Measurements from ENCODE around the gene UBXN6. TPM values are rescaled to one million over a fixed set of nuclear protein-coding genes. Genes with fewer than 3 reads are reported as not detected.

UBXN6 gene
- total RNA-seq, 2 experiments from 2014 or later: 36.2 to 44.6 TPM

DNA sequence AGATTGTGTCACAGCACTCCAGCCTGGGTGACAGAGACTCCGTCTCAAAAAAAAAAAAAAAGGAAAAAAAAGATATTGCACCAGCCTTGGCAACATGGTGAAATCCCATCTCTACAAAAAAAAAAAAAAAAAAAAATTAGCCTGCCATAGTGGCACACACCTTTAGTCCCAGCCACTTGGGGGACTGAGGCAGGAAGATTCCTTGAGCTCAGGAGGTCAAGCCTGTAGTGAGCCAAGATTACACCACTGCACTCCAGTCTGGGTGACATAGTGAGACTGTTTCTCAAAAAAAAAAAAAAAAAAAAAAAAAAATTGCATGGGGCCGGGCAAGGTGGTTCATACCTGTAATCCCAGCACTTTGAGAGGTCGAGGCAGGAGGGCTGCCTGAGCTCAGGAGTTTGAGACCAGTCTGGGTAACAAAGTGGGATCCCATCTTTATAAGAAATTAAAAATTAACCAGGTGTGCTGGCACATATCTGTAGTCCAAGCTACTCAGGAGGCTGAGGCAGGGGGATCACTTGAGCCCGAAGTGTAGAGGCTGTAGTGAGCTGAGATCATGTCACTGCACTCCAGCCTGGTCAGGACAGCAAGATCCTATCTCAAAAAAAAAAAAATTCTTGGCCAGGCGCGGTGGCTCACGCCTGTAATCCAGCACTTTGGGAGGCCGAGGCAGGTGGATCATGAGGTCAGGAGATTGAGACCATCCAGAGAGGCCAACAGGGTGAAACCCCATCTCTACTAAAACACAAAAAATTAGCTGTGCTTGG is 7.4 kb upstream of the UBXN6 start:
- no peak for DNase-seq
- Mint-ChIP-seq H3K9me3 (no peaks in the 10 kb centered on the region), H3K27ac (no peak overlapping the region), H3K27me3 (no peaks in the 10 kb centered on the region), H3K4me1 (no peaks in the 10 kb centered on the region), H3K4me3 (no peak overlapping the region), H3K36me3 (ENCODE audit: low read depth) (no peaks in the 10 kb centered on the region)
- ChIA-PET POLR2A (no interaction called here), CTCF (interaction anchor here (0.6 to 0.7 kb wide), 2 partner anchors 16 to 21 kb away, joined by 3 read pairs; no protein-coding TSS in a partner anchor)

DNA sequence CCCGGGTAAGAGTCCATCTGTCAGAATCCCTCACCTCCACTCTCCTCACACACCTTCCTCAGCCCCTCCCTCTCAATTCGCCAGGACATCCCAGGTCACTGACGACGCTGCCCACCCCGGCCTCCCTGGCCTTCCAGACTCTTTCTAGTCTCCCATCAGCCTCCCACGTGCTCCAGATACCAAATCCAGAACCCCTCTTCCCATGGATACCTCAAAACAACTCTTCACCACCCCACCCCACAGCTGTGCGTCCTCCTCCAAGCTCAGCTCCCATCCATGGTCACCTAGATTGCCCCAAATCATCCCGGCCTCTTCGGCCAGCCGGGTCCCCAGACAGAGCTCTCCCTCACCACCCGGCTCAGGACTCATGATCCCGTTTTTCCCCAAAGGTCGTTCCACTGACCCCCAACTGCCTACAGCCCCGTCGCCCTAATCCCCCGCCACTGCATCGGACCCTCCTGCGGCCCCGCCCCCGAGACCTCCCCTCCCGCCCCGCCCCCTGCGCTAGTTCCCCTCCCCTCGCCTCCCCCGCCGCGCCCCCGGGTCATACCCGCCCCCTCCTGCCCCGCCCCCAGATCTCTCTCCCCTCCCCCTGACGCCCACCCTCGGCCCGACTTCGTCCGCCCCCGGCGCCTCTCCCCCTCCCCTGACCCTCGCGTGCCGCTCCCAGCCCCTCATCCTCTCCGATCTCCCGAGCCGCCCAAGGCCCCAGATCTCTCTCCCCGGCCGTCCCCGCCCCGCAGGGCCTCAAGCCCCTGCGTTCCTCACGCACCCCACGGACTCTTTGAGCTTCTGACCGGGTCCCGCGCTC is 546 bp downstream of the UBXN6 start:
- POLR2A ChIA-PET: no interaction called here

GRCh38 chr19:4456476-4456842 is 1.1 kb downstream of the UBXN6 start:
- Mint-ChIP-seq H3K36me3 (ENCODE audit: low read depth) (no peaks in the 10 kb centered on the region), H3K27ac (peak overlapping the region; percentile 92), H3K27me3 (no peaks in the 10 kb centered on the region), H3K4me1 (peaks cover 15% of the 10 kb centered on the region), H3K9me3 (no peaks in the 10 kb centered on the region), H3K4me3 (peak overlapping the region; percentile 90)
- POLR2A ChIA-PET: no interaction called here
- DNase-seq: no peak
- CTCF ChIA-PET: interaction anchor here (1.0 kb wide), 1 partner anchor 14 kb away, joined by 3 read pairs; no protein-coding TSS in a partner anchor

More for the DNA sequence above, 546 bp downstream of the UBXN6 start:
- DNase-seq: peak; percentile 54
- CTCF ChIA-PET: interaction anchor here (1.0 kb wide), 1 partner anchor 14 kb away, joined by 3 read pairs; no protein-coding TSS in a partner anchor
- no peaks in the 10 kb centered on the region for H3K36me3 Mint-ChIP-seq (ENCODE audit: low read depth)
- H3K4me3 Mint-ChIP-seq: peak overlapping the region; percentile 90
- peak overlapping the region; percentile 92 for H3K27ac Mint-ChIP-seq
- no peaks in the 10 kb centered on the region for H3K9me3 Mint-ChIP-seq
- no peaks in the 10 kb centered on the region for H3K27me3 Mint-ChIP-seq
- H3K4me1 Mint-ChIP-seq: peaks cover 15% of the 10 kb centered on the region

DNA sequence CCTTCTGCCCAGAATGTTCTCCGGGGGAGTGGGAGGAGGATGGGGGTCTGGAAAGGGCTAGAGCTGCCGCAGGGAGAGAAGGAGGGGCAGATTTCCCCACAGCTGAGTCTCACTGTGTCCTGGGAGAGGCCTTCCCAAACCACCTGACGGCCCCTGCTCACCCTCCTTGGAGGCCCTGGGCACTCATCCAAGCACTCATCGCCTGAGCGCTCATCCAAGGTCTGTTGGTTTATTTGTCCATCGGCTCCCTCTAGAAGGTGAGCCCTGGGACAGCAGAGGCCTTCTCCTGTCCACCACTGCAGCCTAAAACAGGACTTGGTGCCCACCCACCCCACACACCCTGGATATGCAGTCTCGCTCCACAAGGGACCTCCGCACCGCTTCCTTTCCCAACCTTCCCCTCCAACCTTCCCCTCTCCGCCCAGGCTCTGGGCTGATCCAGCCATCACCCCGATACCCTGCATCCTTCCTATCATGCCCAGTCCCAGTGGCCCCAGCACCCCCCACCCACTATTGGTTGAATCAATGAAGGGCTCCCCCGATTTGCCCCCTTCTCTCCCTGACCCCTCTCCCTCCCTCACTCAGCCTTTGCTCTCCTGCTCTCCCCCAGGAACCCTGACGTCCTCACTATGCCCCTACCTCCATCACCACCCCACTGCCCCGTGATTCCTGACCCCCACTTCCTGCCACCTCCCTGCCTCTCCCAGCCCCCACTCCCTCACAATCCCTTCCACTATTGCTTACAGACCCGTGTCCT is 1.7 kb downstream of the UBXN6 start:
- POLR2A ChIA-PET: no interaction called here
- Mint-ChIP-seq H3K4me3 (peak overlapping the region; percentile 90), H3K27me3 (no peaks in the 10 kb centered on the region), H3K27ac (peak overlapping the region; percentile 92), H3K9me3 (no peaks in the 10 kb centered on the region), H3K4me1 (peaks cover 15% of the 10 kb centered on the region), H3K36me3 (ENCODE audit: low read depth) (peaks cover 2% of the 10 kb centered on the region)
- DNase-seq: no peak
- CTCF ChIA-PET: interaction anchor here (1.7 kb wide), 1 partner anchor 69 kb away, joined by 4 read pairs; no protein-coding TSS in a partner anchor

GRCh38 chr19:4454747-4455718 is 2.6 kb downstream of the UBXN6 start:
- CTCF ChIA-PET: interaction anchor here (0.5 to 1.7 kb wide), 4 partner anchors 41 to 336 kb away, joined by 3 to 4 read pairs (median 4); no protein-coding TSS in a partner anchor

GRCh38 chr19:4453232-4454179 is 4.1 kb downstream of the UBXN6 start:
- peaks cover 13% of the 10 kb centered on the region for H3K36me3 Mint-ChIP-seq (ENCODE audit: low read depth)
- peaks cover 15% of the 10 kb centered on the region for H3K4me1 Mint-ChIP-seq
- H3K4me3 Mint-ChIP-seq: no peak overlapping the region
- no peak for DNase-seq
- ChIA-PET CTCF (interaction anchor here (1.1 kb wide), 1 partner anchor 16 kb away, joined by 3 read pairs; no protein-coding TSS in a partner anchor), POLR2A (no interaction called here)
- H3K9me3 Mint-ChIP-seq: no peaks in the 10 kb centered on the region
- H3K27me3 Mint-ChIP-seq: no peaks in the 10 kb centered on the region
- H3K27ac Mint-ChIP-seq: no peak overlapping the region

More at GRCh38 chr19:4454747-4455718, 2.6 kb downstream of the UBXN6 start:
- Mint-ChIP-seq H3K9me3 (no peaks in the 10 kb centered on the region), H3K27me3 (no peaks in the 10 kb centered on the region), H3K27ac (peak overlapping the region; percentile 2), H3K36me3 (ENCODE audit: low read depth) (peaks cover 6% of the 10 kb centered on the region), H3K4me1 (peaks cover 15% of the 10 kb centered on the region), H3K4me3 (no peak overlapping the region)
- POLR2A ChIA-PET: no interaction called here
- no peak for DNase-seq

DNA sequence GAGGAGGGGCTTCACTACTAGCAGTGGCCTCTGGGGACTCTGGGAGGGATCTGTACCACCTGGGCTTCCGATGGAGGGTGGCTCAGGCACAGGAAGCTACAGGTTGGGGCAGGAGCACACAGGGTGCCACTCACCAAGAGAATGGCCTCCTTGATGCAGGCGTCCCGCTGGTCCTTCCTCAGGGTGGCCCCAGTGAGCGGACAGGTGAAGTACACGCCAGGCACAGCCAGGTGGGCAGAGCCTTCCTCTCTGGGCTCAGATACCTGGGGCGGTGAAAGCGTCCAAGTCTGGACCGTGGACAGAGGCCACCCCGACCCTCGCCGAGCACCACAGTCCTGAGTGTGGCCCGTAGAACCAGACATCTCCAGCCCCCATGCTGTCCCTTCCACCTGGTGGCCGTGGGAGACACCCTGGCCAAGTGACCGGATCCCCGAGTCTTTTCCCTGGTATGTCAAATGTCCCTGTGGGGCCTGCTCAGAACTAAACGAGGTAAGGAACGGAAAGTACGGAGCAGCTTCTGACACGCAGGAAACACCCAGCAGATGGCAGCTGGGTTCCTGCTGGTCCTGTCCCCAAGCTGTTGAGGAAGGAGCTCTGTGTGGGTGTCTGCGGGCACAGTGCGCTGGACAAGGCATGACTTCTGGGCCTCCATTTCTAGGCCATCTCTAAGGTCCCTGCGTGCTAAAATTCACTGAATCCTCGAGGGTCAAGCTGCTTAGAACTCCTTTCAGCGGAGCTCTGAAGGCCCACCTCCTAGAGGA is 5.2 kb downstream of the UBXN6 start:
- DNase-seq: no peak
- POLR2A ChIA-PET: no interaction called here
- Mint-ChIP-seq H3K4me1 (peaks cover 12% of the 10 kb centered on the region), H3K27ac (no peak overlapping the region), H3K36me3 (ENCODE audit: low read depth) (peaks cover 15% of the 10 kb centered on the region), H3K4me3 (no peak overlapping the region), H3K27me3 (no peaks in the 10 kb centered on the region), H3K9me3 (no peaks in the 10 kb centered on the region)
- CTCF ChIA-PET: no interaction called here

DNA sequence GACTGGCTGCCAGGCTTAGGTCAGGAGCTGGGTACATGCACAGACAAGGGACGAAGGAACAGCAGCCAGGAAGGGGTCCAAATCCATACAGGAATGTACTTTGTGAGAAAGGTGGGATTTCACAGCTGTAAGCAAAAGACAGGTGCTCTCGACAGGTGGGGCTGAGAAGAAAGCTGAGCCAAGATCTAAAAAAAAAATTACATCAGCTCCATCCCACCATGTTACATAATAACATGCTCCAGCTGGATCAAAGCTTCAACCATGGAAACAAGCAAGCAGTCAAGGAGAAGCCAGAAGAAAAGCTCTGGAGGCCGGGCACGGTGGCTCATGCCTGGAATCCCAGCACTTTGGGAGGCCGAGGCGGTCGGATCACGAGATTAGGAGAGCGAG is 8.0 kb downstream of the UBXN6 start:
- no peak overlapping the region for H3K27ac Mint-ChIP-seq
- ChIA-PET CTCF (interaction anchor here (1.2 to 1.4 kb wide), 2 partner anchors 22 to 49 kb away, joined by 4 to 5 read pairs; partner anchors contain the start of gene SH3GL1), POLR2A (no interaction called here)
- H3K36me3 Mint-ChIP-seq (ENCODE audit: low read depth): peaks cover 15% of the 10 kb centered on the region
- H3K4me1 Mint-ChIP-seq: no peaks in the 10 kb centered on the region
- H3K4me3 Mint-ChIP-seq: no peak overlapping the region
- no peak for DNase-seq
- H3K9me3 Mint-ChIP-seq: no peaks in the 10 kb centered on the region
- H3K27me3 Mint-ChIP-seq: no peaks in the 10 kb centered on the region

- H3K27ac Mint-ChIP-seq: no peak overlapping the region
- H3K9me3 Mint-ChIP-seq: no peaks in the 10 kb centered on the region
- no peak overlapping the region for H3K4me3 Mint-ChIP-seq
- no peaks in the 10 kb centered on the region for H3K4me1 Mint-ChIP-seq
- ChIA-PET CTCF (interaction anchor here (1.2 to 1.4 kb wide), 2 partner anchors 22 to 49 kb away, joined by 4 to 5 read pairs; partner anchors contain the start of gene SH3GL1), POLR2A (no interaction called here)
- peaks cover 15% of the 10 kb centered on the region for H3K36me3 Mint-ChIP-seq (ENCODE audit: low read depth)
- DNase-seq: no peak
- H3K27me3 Mint-ChIP-seq: no peaks in the 10 kb centered on the region
Observed at GRCh38 chr19:4449022-4449638, 8.5 kb downstream of the UBXN6 start.

Data from activated CD4-positive, alpha-beta T cell treated with anti-CD3 and anti-CD28 coated beads, Interleukin-2, amount 10 ng/mL, durations not matched to agents 7 days and 5 days (primary cell).